Peyer's patch (tissue), 4 donors: ENCODE data around the gene INTS13.

Experiments used
- POLR2A ChIP-seq, 2 donors: fragments of 450-650 bp; IDR thresholded peaks; one replicate each; pipeline ENCODE4 v1.5.1; 2017; ENCODE audit warnings: antibody characterized with exemption in 2 of 2, mild to moderate bottlenecking in 2 of 2, moderate library complexity in 2 of 2
- TF ChIP-seq, protein P1 (sequence below), 6 experiments: fragments of 450-650 bp in 4 of 6; fragments of 200-600 bp in 2 of 6; sonication (generic) in 1 of 6; IDR thresholded peaks; one replicate each; pipeline ENCODE4 v1.5.1; 2017 to 2019; ENCODE audit warnings: antibody characterized with exemption in 6 of 6, mild to moderate bottlenecking in 3 of 6, moderate library complexity in 1 of 6

- TF ChIP-seq, protein P1, sequence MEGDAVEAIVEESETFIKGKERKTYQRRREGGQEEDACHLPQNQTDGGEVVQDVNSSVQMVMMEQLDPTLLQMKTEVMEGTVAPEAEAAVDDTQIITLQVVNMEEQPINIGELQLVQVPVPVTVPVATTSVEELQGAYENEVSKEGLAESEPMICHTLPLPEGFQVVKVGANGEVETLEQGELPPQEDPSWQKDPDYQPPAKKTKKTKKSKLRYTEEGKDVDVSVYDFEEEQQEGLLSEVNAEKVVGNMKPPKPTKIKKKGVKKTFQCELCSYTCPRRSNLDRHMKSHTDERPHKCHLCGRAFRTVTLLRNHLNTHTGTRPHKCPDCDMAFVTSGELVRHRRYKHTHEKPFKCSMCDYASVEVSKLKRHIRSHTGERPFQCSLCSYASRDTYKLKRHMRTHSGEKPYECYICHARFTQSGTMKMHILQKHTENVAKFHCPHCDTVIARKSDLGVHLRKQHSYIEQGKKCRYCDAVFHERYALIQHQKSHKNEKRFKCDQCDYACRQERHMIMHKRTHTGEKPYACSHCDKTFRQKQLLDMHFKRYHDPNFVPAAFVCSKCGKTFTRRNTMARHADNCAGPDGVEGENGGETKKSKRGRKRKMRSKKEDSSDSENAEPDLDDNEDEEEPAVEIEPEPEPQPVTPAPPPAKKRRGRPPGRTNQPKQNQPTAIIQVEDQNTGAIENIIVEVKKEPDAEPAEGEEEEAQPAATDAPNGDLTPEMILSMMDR (IDR thresholded peaks at IDR 0.05), result no peak
- no peak for TF ChIP-seq POLR2A (IDR thresholded peaks at IDR 0.05)
Observed at GRCh38 chr12:26966842-26967241, 29.1 kb upstream of the INTS13 start.
